Kidney (tissue), 14 donors: ENCODE results near the gene AEBP2. TPM values are rescaled to one million over a fixed set of nuclear protein-coding genes. Genes with fewer than 3 reads are reported as not detected.
"Not testable (repeated sequence)": the region's sequence is repeated elsewhere in the genome, so short reads cannot be mapped to it uniquely, and the experiment has no call there.

Source experiments
- DNase-seq, 5 donors: peaks; one replicate each; pipeline ENCODE4 v3.0.0-alpha.2; 2013 to 2020
- FAIRE-seq: peaks from 2 replicates; lab custom pipeline; 2012; peaks lifted over from hg19 to GRCh38; lab: Jason Lieb, UNC
- H3K27ac ChIP-seq, 2 donors: one replicate each; pipeline ENCODE4 v1.7.0; 2013; ENCODE audit warnings: low read depth in 2 of 2, low read length in 2 of 2, inconsistent platforms in 1 of 2
- H3K27me3 ChIP-seq: one replicate; pipeline ENCODE4 v1.7.1; 2013; ENCODE audit warnings: low read length, inconsistent platforms; ENCODE audit not compliant: control insufficient read depth, insufficient read depth
- H3K36me3 ChIP-seq, 3 donors: one replicate each; pipeline versions ENCODE4 v1.7.0 to v1.7.1; 2013; ENCODE audit warnings: low read length in 3 of 3, control low read depth in 1 of 3, inconsistent platforms in 1 of 3; ENCODE audit not compliant: insufficient read depth in 3 of 3, control insufficient read depth in 2 of 3
- H3K4me1 ChIP-seq, 3 donors: one replicate each; pipeline versions ENCODE4 v1.7.0 to v1.7.1; 2013; ENCODE audit warnings: low read length in 3 of 3, inconsistent platforms in 1 of 3, low read depth in 1 of 3; ENCODE audit not compliant: control insufficient read depth in 2 of 3, insufficient read depth in 2 of 3
- H3K4me3 ChIP-seq, 3 donors: one replicate each; pipeline versions ENCODE4 v1.7.0 to v1.8.1; 2013; ENCODE audit warnings: low read length in 3 of 3, control low read depth in 1 of 3, inconsistent platforms in 1 of 3
- H3K9ac ChIP-seq, 3 donors: one replicate each; pipeline versions ENCODE4 v1.7.0 to v1.7.1; 2013; ENCODE audit warnings: low read length in 3 of 3, control low read depth in 1 of 3, inconsistent platforms in 1 of 3
- H3K9me3 ChIP-seq, 3 donors: one replicate each; pipeline versions ENCODE4 v1.7.0 to v1.7.1; 2013; ENCODE audit warnings: low read length in 3 of 3, control low read depth in 1 of 3, inconsistent platforms in 1 of 3; ENCODE audit not compliant: control insufficient read depth in 2 of 3, insufficient read depth in 1 of 3
- CTCF ChIP-seq: IDR thresholded peaks from 3 replicates; pipeline ENCODE4 v1.5.1; 2012; ENCODE audit warnings: mild to moderate bottlenecking, moderate library complexity, borderline replicate concordance; ENCODE audit not compliant: insufficient read depth; ENCODE audit errors: extremely low read depth
- intact Hi-C: fragments of 100-400 bp; cut with DNase I; formaldehyde crosslinking; loops from one replicate; pipeline ENCODE4 v1.11.1; 2022
- polyA plus RNA-seq: library from polyadenylated mRNA; stranded (reverse); fragments of 350-450 nt; fragmentation: Illumina TruSeq; extraction: RNeasy Lipid Tissue Mini Kit (QIAGEN cat#74804); gene quantifications from one replicate; pipeline ENCODE4 v1.2.3, GENCODE V29; 2014; ENCODE audit warnings: low read depth, low replicate concordance; ENCODE audit not compliant: insufficient read depth
- total RNA-seq: library from RNA; stranded (reverse); fragmentation: NEBNext Ultra II Directional; extraction: Animal tissue kit (Norgen Biotek cat#: 25700); gene quantifications from one replicate; pipeline ENCODE4 v1.2.1, GENCODE V29; 2021
- donor health status: control.
- donor health status: control.
- donor health status: control.
- donor health status: control.
- donor health status: control.
- donor health status: DM: yes; HTN: yes; CAD: no.
- donor health status: Normal renal cell carcinoma (clear cell type).

Gene AEBP2
- total and polyA plus RNA-seq, 2 donors from 2014 or later: 12.0 to 46.4 TPM

- H3K36me3 ChIP-seq: no peaks in the 10 kb centered on the region
- no peaks in the 10 kb centered on the region for H3K4me1 ChIP-seq
- DNase-seq (no peak), FAIRE-seq (no peak)
- H3K9ac ChIP-seq: no peak overlapping the region
- no peaks in the 10 kb centered on the region for H3K9me3 ChIP-seq
- no peak overlapping the region for H3K27ac ChIP-seq
- no peak overlapping the region for H3K4me3 ChIP-seq
- no peak for TF ChIP-seq CTCF
- intact Hi-C loops: no loop called here
- H3K27me3 ChIP-seq: no peaks in the 10 kb centered on the region
These were observed 27.8 kb upstream of the AEBP2 start for GRCh38 chr12:19411234-19412204.

GRCh38 chr12:19412844-19413243, 26.4 kb upstream of the AEBP2 start:
- H3K9me3 ChIP-seq: no peaks in the 10 kb centered on the region
- H3K27me3 ChIP-seq: no peaks in the 10 kb centered on the region
- no peaks in the 10 kb centered on the region for H3K36me3 ChIP-seq
- H3K4me3 ChIP-seq: no peak overlapping the region
- FAIRE-seq: no peak
- intact Hi-C loops: no loop called here
- no peak overlapping the region for H3K27ac ChIP-seq
- TF ChIP-seq CTCF: no peak
- H3K4me1 ChIP-seq: no peaks in the 10 kb centered on the region
- H3K9ac ChIP-seq: no peak overlapping the region
- DNase-seq: no peak

- H3K27ac ChIP-seq, H3K4me3 ChIP-seq, H3K9me3 ChIP-seq, H3K4me1 ChIP-seq, DNase-seq, H3K27me3 ChIP-seq, FAIRE-seq, H3K9ac ChIP-seq, H3K36me3 ChIP-seq, intact Hi-C loops: not testable (repeated sequence)
These were observed 25.7 kb upstream of the AEBP2 start for GRCh38 chr12:19413582-19413981.

- FAIRE-seq (no peak), DNase-seq (no peak)
- TF ChIP-seq CTCF: no peak
These were observed 23.7 kb upstream of the AEBP2 start for GRCh38 chr12:19415563-19415962.

More at GRCh38 chr12:19415563-19415962, 23.7 kb upstream of the AEBP2 start:
- intact Hi-C loops: no loop called here
- H3K4me3 ChIP-seq: no peak overlapping the region
- H3K9ac ChIP-seq: no peak overlapping the region
- H3K4me1 ChIP-seq: no peaks in the 10 kb centered on the region
- no peaks in the 10 kb centered on the region for H3K36me3 ChIP-seq
- no peak overlapping the region for H3K27ac ChIP-seq
- no peaks in the 10 kb centered on the region for H3K27me3 ChIP-seq
- H3K9me3 ChIP-seq: no peaks in the 10 kb centered on the region
